ENCODE measurements around the gene BEST2. TPM values are rescaled to one million over a fixed set of nuclear protein-coding genes. Genes with fewer than 3 reads are reported as not detected.

The BEST2 gene
- total RNA-seq (2022) (0.27 TPM in 1 of 2 replicates, not detected in the other), Bru-seq, nascent RNA (percentile 14 among the genes with signal in this experiment), BruChase-seq, experiment 1, labeled RNA remaining after a 2-hour chase (not detected), BruChase-seq, experiment 2, labeled RNA remaining after a 6-hour chase (percentile 10 among the genes with signal in this experiment)
- long read RNA-seq, result 0 reads

- Mint-ChIP-seq H3K27me3 (ENCODE audit: insufficient read depth, unreplicated experiment) (peaks cover 20% of the 10 kb centered on the region), H3K36me3 (ENCODE audit: insufficient read depth, unreplicated experiment) (peaks cover 30% of the 10 kb centered on the region)
Observed at GRCh38 chr19:12751635-12752034, at the start of gene BEST2. TSS of gene BEST2 (plus strand) at chr19:12751791. CDS start at chr19:12752593, 802 bp downstream.

GRCh38 chr19:12703046-12703445, 48.5 kb upstream of the BEST2 start:
- ChIA-PET POLR2A (interaction anchor here (0.6 kb wide), 1 partner anchor 243 kb away, joined by 6 read pairs; no protein-coding TSS in a partner anchor), CTCF (interaction anchor here (0.6 kb wide), 1 partner anchor 41 kb away, joined by 3 read pairs; no protein-coding TSS in a partner anchor)
- TF ChIP-seq CTCF (IDR thresholded peaks at IDR 0.05; ENCODE audit: insufficient read depth in 1 of 2, low read depth in 1 of 2, low read length in 1 of 2, severe bottlenecking in 1 of 2, unreplicated experiment in 1 of 2), result no peak
- peak; percentile 60 to 64 for DNase-seq
- Histone ChIP-seq H3K4me3 (ENCODE audit: low read depth, low read length) (no peak overlapping the region), H3K9me3 (no peaks in the 10 kb centered on the region), H3K27me3 (replicated peaks; ENCODE audit: control insufficient read depth, insufficient read depth, low read length) (no peaks in the 10 kb centered on the region), H3K36me3 (ENCODE audit: control insufficient read depth, insufficient read depth, low read length) (peaks cover 3% of the 10 kb centered on the region; the same call in 1 of the 2 replicates), H3K4me1 (no peaks in the 10 kb centered on the region)
- no peaks in the 10 kb centered on the region for H3K27me3 Mint-ChIP-seq (ENCODE audit: insufficient read depth, unreplicated experiment)
- H3K36me3 Mint-ChIP-seq (ENCODE audit: insufficient read depth, unreplicated experiment), result peaks cover 74% of the 10 kb centered on the region
- intact Hi-C loops (cut with micrococcal nuclease; ENCODE audit: unreplicated experiment), result no loop called here
- no peaks in the 10 kb centered on the region for H3K9me3 Mint-ChIP-seq (ENCODE audit: unreplicated experiment)
- no TSS peak for BruUV-seq (replicated peaks)
- no peaks in the 10 kb centered on the region for H3K4me1 Mint-ChIP-seq (ENCODE audit: low read depth, unreplicated experiment)
- H3K4me3 Mint-ChIP-seq (ENCODE audit: unreplicated experiment), result no peak overlapping the region
- no peak overlapping the region for H3K27ac Mint-ChIP-seq (ENCODE audit: unreplicated experiment)

More at GRCh38 chr19:12751635-12752034, at the start of gene BEST2:
- BruUV-seq (replicated peaks), result no TSS peak
- no peaks in the 10 kb centered on the region for H3K9me3 ChIP-seq
- ChIA-PET POLR2A (no interaction called here), CTCF (interaction anchor here (0.6 kb wide), 1 partner anchor 24 kb away, joined by 3 read pairs; no protein-coding TSS in a partner anchor)
- peaks cover 5% of the 10 kb centered on the region; the same call in 1 of the 2 replicates for H3K4me1 ChIP-seq
- no peaks in the 10 kb centered on the region; the same call in 1 of the 2 replicates for H3K27me3 ChIP-seq (replicated peaks; ENCODE audit: control insufficient read depth, insufficient read depth, low read length)
- Mint-ChIP-seq H3K9me3 (ENCODE audit: unreplicated experiment) (no peaks in the 10 kb centered on the region), H3K27ac (ENCODE audit: unreplicated experiment) (no peak within 1 kb of the TSS), H3K4me3 (ENCODE audit: unreplicated experiment) (no peak within 1 kb of the TSS), H3K4me1 (ENCODE audit: low read depth, unreplicated experiment) (peaks cover 13% of the 10 kb centered on the region)
- TF ChIP-seq CTCF (IDR thresholded peaks at IDR 0.05; ENCODE audit: insufficient read depth in 1 of 2, low read depth in 1 of 2, low read length in 1 of 2, severe bottlenecking in 1 of 2, unreplicated experiment in 1 of 2), result no peak
- H3K36me3 ChIP-seq (ENCODE audit: control insufficient read depth, insufficient read depth, low read length), result no peaks in the 10 kb centered on the region; the same call in 1 of the 2 replicates
- intact Hi-C loops (cut with micrococcal nuclease; ENCODE audit: unreplicated experiment), result no loop called here
- H3K4me3 ChIP-seq (ENCODE audit: low read depth, low read length), result no peak within 1 kb of the TSS
- DNase-seq, result no peak

- Histone ChIP-seq H3K4me1 (no peaks in the 10 kb centered on the region), H3K36me3 (ENCODE audit: control insufficient read depth, insufficient read depth, low read length) (peaks cover 3% of the 10 kb centered on the region; the same call in 1 of the 2 replicates), H3K4me3 (ENCODE audit: low read depth, low read length) (no peak overlapping the region), H3K27me3 (replicated peaks; ENCODE audit: control insufficient read depth, insufficient read depth, low read length) (no peaks in the 10 kb centered on the region), H3K9me3 (no peaks in the 10 kb centered on the region)
- Mint-ChIP-seq H3K9me3 (ENCODE audit: unreplicated experiment) (no peaks in the 10 kb centered on the region), H3K27ac (ENCODE audit: unreplicated experiment) (no peak overlapping the region), H3K4me1 (ENCODE audit: low read depth, unreplicated experiment) (no peaks in the 10 kb centered on the region), H3K27me3 (ENCODE audit: insufficient read depth, unreplicated experiment) (no peaks in the 10 kb centered on the region), H3K4me3 (ENCODE audit: unreplicated experiment) (no peak overlapping the region), H3K36me3 (ENCODE audit: insufficient read depth, unreplicated experiment) (peaks cover 95% of the 10 kb centered on the region)
- POLR2A ChIA-PET, result no interaction called here
- CTCF ChIA-PET, result interaction anchor here (0.6 kb wide), 1 partner anchor 18 kb away, joined by 3 read pairs; no protein-coding TSS in a partner anchor
- intact Hi-C loops (cut with micrococcal nuclease; ENCODE audit: unreplicated experiment), result no loop called here
- no peak for TF ChIP-seq CTCF (IDR thresholded peaks at IDR 0.05; ENCODE audit: insufficient read depth in 1 of 2, low read depth in 1 of 2, low read length in 1 of 2, severe bottlenecking in 1 of 2, unreplicated experiment in 1 of 2)
- DNase-seq, result no peak
- BruUV-seq (replicated peaks), result no TSS peak
Observed at GRCh38 chr19:12705169-12705568, 46.4 kb upstream of the BEST2 start.

All from Caco-2 (cell line).